ENCODE measurements around the gene SNAP29.
"Not testable (repeated sequence)": the region's sequence is repeated elsewhere in the genome, so short reads cannot be mapped to it uniquely, and the experiment has no call there.

SNAP29 gene

GRCh38 chr22:20935049-20935448 lies 76.2 kb downstream of the SNAP29 start:
- not testable (repeated sequence) for DNase-seq

GRCh38 chr22:20935780-20936539 lies 77.2 kb downstream of the SNAP29 start:
- not testable (repeated sequence) for DNase-seq

- no peak for DNase-seq
Observed at GRCh38 chr22:20937031-20937793, 78.4 kb downstream of the SNAP29 start.

- no peak for DNase-seq
Observed at GRCh38 chr22:20937794-20938671, 79.2 kb downstream of the SNAP29 start.

- not testable (repeated sequence) for DNase-seq
Observed at GRCh38 chr22:20939457-20940185, 80.8 kb downstream of the SNAP29 start.

GRCh38 chr22:20940186-20940651 lies 81.4 kb downstream of the SNAP29 start:
- no peak for DNase-seq

Measured in activated T-cell treated with anti-CD3 and anti-CD28 coated beads, Interleukin-2, amount 50 U/mL, for 48 hours (primary cell).